OCI-LY1 (cell line): ENCODE data around the gene XPO1.
"Not testable (repeated sequence)": the region's sequence is repeated elsewhere in the genome, so short reads cannot be mapped to it uniquely, and the experiment has no call there.

Experiments
- H2AFZ ChIP-seq: fragments of 200-600 bp; sonication (generic), shearing (Covaris generic); 2 replicates; pipeline ENCODE4 v1.6.0; 2014; ENCODE audit warnings: antibody characterized with exemption, mild to moderate bottlenecking, low read length
- H3F3A ChIP-seq: fragments of 200-600 bp; sonication (generic), shearing (Covaris generic); 2 replicates; pipeline ENCODE4 v1.6.0; 2014; ENCODE audit warnings: mild to moderate bottlenecking, antibody characterized with exemption, low read length, moderate library complexity; ENCODE audit not compliant: insufficient read depth
- H3K27ac ChIP-seq: fragments of 200-600 bp; sonication (generic); 2 replicates; pipeline ENCODE4 v1.5.1; 2014; ENCODE audit warnings: low read length, mixed run types, mild to moderate bottlenecking, low read depth; ENCODE audit not compliant: poor library complexity, severe bottlenecking
- H3K27me3 ChIP-seq: fragments of 200-600 bp; sonication (generic); 2 replicates; pipeline ENCODE4 v1.6.0; 2014; ENCODE audit warnings: antibody characterized with exemption, mild to moderate bottlenecking, low read length, moderate library complexity; ENCODE audit not compliant: insufficient read depth
- H3K36me3 ChIP-seq: fragments of 200-600 bp; sonication (generic); 2 replicates; pipeline ENCODE4 v1.6.1; 2014; ENCODE audit warnings: mild to moderate bottlenecking, antibody characterized with exemption, low read length, moderate library complexity, mixed read lengths; ENCODE audit not compliant: insufficient read depth
- H3K4me1 ChIP-seq: fragments of 200-600 bp; sonication (generic); 2 replicates; pipeline ENCODE4 v1.5.1; 2014; ENCODE audit warnings: mild to moderate bottlenecking, low read length, moderate library complexity; ENCODE audit not compliant: insufficient read depth, severe bottlenecking
- H3K4me2 ChIP-seq: fragments of 200-600 bp; sonication (generic), shearing (Covaris generic); 2 replicates; pipeline ENCODE4 v1.6.1; 2014; ENCODE audit warnings: low read length
- H3K4me3 ChIP-seq: fragments of 200-600 bp; sonication (generic); 2 replicates; pipeline ENCODE4 v1.5.1; 2014; ENCODE audit warnings: low read length, low read depth, mild to moderate bottlenecking, mixed read lengths; ENCODE audit not compliant: poor library complexity, severe bottlenecking
- H3K79me2 ChIP-seq: fragments of 200-600 bp; shearing (Covaris generic); 2 replicates; pipeline ENCODE4 v1.6.1; 2016; ENCODE audit warnings: mixed run types, low read length, mixed read lengths; ENCODE audit not compliant: insufficient read depth
- H3K9ac ChIP-seq: fragments of 200-600 bp; sonication (generic), shearing (Covaris generic); 2 replicates; pipeline ENCODE4 v1.6.1; 2014; ENCODE audit warnings: mild to moderate bottlenecking, low read length, mixed read lengths
- H3K9me2 ChIP-seq: fragments of 200-600 bp; sonication (generic), shearing (Covaris generic); 2 replicates; pipeline ENCODE4 v1.6.1; 2014; ENCODE audit warnings: low read depth, mild to moderate bottlenecking, low read length, mixed read lengths
- H3K9me3 ChIP-seq: fragments of 200-600 bp; shearing (Covaris generic); 2 replicates; pipeline ENCODE4 v1.6.1; 2014; ENCODE audit warnings: low read length, mixed read lengths
- H4K20me1 ChIP-seq: fragments of 200-600 bp; sonication (generic), shearing (Covaris generic); 2 replicates; pipeline ENCODE4 v1.6.0; 2016; ENCODE audit warnings: mild to moderate bottlenecking, low read length; ENCODE audit not compliant: insufficient read depth
- CTCF ChIP-seq: fragments of 200-600 bp; sonication (generic), shearing (Covaris generic); IDR thresholded peaks from 2 replicates; pipeline ENCODE4 v1.5.1; 2017; ENCODE audit warnings: mild to moderate bottlenecking, antibody characterized with exemption, low read length, moderate library complexity, mixed read lengths
- EZH2 ChIP-seq: fragments of 200-600 bp; sonication (generic), shearing (Covaris generic); IDR thresholded peaks from 2 replicates; pipeline ENCODE4 v1.8.0; 2017; ENCODE audit warnings: borderline replicate concordance, mixed run types, mild to moderate bottlenecking, antibody characterized with exemption, low read length, moderate library complexity, mixed read lengths

XPO1 gene

GRCh38 chr2:61448229-61448628 lies 89.9 kb downstream of the XPO1 start:
- H4K20me1 ChIP-seq, result no peaks in the 10 kb centered on the region
- peaks cover 98% of the 10 kb centered on the region for H3K79me2 ChIP-seq
- peak overlapping the region; percentile 76 for H3K27ac ChIP-seq

GRCh38 chr2:61446971-61447370 lies 91.2 kb downstream of the XPO1 start:
- not testable (repeated sequence) for H3K4me3 ChIP-seq, H4K20me1 ChIP-seq, H3K9ac ChIP-seq, H3F3A ChIP-seq, H3K9me3 ChIP-seq, H3K9me2 ChIP-seq, H2AFZ ChIP-seq, H3K27me3 ChIP-seq
- H3K4me2 ChIP-seq, result peak overlapping the region; percentile 6; the same call in 1 of the 2 replicates
- H3K79me2 ChIP-seq, result peaks cover 98% of the 10 kb centered on the region
- H3K27ac ChIP-seq, result peak overlapping the region; percentile 76
- peaks cover 63% of the 10 kb centered on the region for H3K4me1 ChIP-seq
- H3K36me3 ChIP-seq, result peaks cover 21% of the 10 kb centered on the region

More at GRCh38 chr2:61448229-61448628, 89.9 kb downstream of the XPO1 start:
- Histone ChIP-seq H3K4me3 (no peak overlapping the region), H3K4me2 (no peak overlapping the region; the same call in 1 of the 2 replicates), H3K9ac (no peak overlapping the region), H3K9me3 (no peaks in the 10 kb centered on the region), H3K36me3 (peaks cover 24% of the 10 kb centered on the region), H3K27me3 (no peaks in the 10 kb centered on the region), H2AFZ (no peak overlapping the region), H3K4me1 (peaks cover 53% of the 10 kb centered on the region), H3F3A (no peaks in the 10 kb centered on the region), H3K9me2 (no peaks in the 10 kb centered on the region)
- TF ChIP-seq CTCF (no peak), EZH2 (no peak)

- no peaks in the 10 kb centered on the region for H4K20me1 ChIP-seq
- H3K4me3 ChIP-seq, result no peak overlapping the region
- peaks cover 94% of the 10 kb centered on the region for H3K79me2 ChIP-seq
- H3K4me1 ChIP-seq, result peaks cover 80% of the 10 kb centered on the region
- peak overlapping the region; percentile 5; the same call in 1 of the 2 replicates for H3K4me2 ChIP-seq
- no peak overlapping the region for H2AFZ ChIP-seq
- H3K9me3 ChIP-seq, result no peaks in the 10 kb centered on the region
- no peak overlapping the region; the same call in 1 of the 2 replicates for H3K9ac ChIP-seq
- no peaks in the 10 kb centered on the region for H3K27me3 ChIP-seq
- H3K9me2 ChIP-seq, result no peaks in the 10 kb centered on the region
- no peaks in the 10 kb centered on the region for H3F3A ChIP-seq
- TF ChIP-seq CTCF (no peak), EZH2 (no peak)
- H3K27ac ChIP-seq, result peak overlapping the region; percentile 84
- H3K36me3 ChIP-seq, result peaks cover 9% of the 10 kb centered on the region
Observed at GRCh38 chr2:61443342-61444041, 94.7 kb downstream of the XPO1 start.
